ENCODE data around the gene LYAR.

- TF ChIP-seq JUNB (IDR thresholded peaks at IDR 0.05; ENCODE audit: unreplicated experiment) = no peak
- TF ChIP-seq CTCF (conservative IDR thresholded peaks at IDR 0.05; ENCODE audit: low read depth in 2 of 2) = no peak
- no peak for TF ChIP-seq EZH2 (IDR thresholded peaks at IDR 0.05; ENCODE audit: low read depth, unreplicated experiment)
Measured at GRCh38 chr4:4247696-4248028, 42.3 kb downstream of the LYAR start.

All from GM23338 (cell line).